T-helper 1 cell treated with Interleukin-12 subunit alpha and Interleukin-12 subunit beta and Interleukin-4 antibody, amounts not matched to agents 30 ng/mL and 1 ng/mL, for 36 hours (primary cell): ENCODE results near the gene ACBD5. TPM values are rescaled to one million over a fixed set of nuclear protein-coding genes. Genes with fewer than 3 reads are reported as not detected.
"Not testable (repeated sequence)": the region's sequence is repeated elsewhere in the genome, so short reads cannot be mapped to it uniquely, and the experiment has no call there.

Experiments used
- intact Hi-C: fragments of 100-400 bp; cut with micrococcal nuclease; formaldehyde crosslinking; loops from one replicate; pipeline ENCODE4 v1.15.1; 2024
- total RNA-seq: library from RNA; stranded (reverse); gene quantifications from 2 replicates; pipeline ENCODE4 v1.2.3, GENCODE V29; 2022

Gene ACBD5, protein sequence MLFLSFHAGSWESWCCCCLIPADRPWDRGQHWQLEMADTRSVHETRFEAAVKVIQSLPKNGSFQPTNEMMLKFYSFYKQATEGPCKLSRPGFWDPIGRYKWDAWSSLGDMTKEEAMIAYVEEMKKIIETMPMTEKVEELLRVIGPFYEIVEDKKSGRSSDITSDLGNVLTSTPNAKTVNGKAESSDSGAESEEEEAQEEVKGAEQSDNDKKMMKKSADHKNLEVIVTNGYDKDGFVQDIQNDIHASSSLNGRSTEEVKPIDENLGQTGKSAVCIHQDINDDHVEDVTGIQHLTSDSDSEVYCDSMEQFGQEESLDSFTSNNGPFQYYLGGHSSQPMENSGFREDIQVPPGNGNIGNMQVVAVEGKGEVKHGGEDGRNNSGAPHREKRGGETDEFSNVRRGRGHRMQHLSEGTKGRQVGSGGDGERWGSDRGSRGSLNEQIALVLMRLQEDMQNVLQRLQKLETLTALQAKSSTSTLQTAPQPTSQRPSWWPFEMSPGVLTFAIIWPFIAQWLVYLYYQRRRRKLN
- 18.0 and 18.2 TPM in 2 replicates for total RNA-seq

DNA sequence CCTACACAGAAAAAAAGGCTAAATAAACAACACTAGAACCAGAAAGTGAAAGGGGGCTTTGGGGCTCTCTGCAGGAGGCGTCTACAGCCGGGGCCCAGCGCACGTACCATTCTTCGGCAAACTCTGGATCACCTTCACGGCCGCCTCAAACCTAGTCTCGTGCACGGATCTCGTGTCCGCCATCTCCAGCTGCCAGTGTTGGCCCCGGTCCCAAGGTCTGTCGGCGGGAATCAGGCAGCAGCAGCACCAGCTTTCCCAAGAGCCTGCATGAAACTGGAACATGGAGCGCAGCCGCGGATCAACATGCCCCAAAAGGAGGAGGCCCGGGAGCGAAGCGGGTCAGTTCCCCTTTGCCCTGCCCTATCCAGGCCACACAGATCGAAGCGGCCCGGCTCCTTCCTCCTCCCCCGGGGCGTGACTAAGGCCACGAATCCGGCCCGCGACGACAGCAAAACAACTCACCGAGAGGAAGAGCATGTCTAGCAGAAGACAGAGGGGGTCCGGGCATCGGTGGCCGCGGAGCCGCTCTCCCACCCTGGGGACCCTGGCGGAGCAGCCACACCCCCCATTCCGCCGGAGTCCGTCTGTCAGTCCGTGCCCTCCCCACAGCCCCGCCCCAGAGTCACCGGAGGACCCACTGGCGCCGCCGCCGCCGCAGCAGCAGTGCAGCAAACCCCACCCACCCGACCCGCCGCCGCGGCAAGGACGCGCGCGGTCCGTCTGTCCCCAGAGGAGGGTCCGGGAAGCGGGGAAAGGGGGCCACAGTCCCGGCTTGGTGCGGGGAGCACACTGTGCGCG, at the start of gene ACBD5:
Gene ACBD5, minus strand, starts transcription at position 586 of the 798 bp plus-strand sequence. Its CDS starts 109 bp downstream, at position 477.
- intact Hi-C loops, result loop anchor here (1.0 to 5.0 kb wide), 13 partner anchors 16 to 1292 kb away; partner anchors contain the start of gene WAC

DNA sequence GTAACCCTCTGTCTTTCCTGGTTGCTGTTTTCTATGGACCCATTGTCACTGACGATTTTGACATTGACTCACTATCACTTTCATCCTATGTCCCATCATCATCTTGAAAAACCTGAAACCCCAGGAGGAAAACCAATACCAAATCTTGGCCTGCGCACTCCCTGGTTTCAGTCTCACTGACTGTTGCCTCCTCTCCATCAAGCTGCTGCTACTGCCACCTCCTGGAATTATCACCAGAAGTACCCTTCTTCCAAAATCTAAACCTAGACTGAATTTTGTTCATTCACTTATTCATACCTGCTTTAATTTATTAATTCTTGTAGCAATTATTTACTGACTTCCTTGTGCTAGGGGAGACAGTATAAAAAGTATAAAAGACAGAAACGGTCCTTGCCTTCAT, 44.5 kb upstream of the ACBD5 start:
- intact Hi-C loops, result loop anchor here (1.0 to 5.0 kb wide), 5 partner anchors 33 to 950 kb away; partner anchors contain the start of gene ACBD5

DNA sequence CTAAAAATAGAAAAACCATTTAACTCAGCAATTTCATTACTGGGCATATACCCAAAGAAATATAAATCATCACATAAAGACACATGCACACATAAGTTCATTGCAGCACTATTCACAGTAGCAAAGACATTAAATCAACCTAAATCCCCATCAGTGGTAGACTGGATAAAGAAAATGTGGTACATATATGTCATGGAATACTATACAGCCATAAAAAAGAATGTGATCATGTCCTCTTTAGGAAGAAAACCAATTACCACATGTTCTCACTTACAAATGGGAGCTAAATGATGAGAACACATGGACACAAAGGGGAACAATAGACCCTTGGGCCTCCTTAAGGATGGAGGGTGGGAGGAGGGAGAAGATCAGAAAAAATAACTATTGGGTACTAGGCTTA, 36.0 kb upstream of the ACBD5 start:
- intact Hi-C loops, result no loop called here

DNA sequence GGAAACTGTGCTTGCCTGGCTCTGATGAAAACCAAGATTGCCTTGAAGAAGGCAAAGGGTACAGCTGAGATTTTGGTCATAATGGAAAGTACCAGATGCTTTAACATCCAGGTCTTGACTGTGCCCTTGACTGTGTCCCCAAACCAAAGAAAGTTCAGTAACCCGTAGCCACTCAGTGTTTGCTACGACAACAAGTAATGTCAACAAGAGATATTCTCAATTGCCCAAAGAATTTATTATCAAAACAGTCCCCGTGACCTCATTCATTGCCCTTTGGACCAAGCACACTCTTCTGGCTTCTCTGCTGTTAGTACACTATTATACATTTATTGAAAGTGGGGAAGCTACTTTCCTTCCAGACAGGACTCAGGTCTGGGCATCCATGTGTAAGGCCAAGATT, 25.4 kb upstream of the ACBD5 start:
- intact Hi-C loops, result not testable (repeated sequence)

DNA sequence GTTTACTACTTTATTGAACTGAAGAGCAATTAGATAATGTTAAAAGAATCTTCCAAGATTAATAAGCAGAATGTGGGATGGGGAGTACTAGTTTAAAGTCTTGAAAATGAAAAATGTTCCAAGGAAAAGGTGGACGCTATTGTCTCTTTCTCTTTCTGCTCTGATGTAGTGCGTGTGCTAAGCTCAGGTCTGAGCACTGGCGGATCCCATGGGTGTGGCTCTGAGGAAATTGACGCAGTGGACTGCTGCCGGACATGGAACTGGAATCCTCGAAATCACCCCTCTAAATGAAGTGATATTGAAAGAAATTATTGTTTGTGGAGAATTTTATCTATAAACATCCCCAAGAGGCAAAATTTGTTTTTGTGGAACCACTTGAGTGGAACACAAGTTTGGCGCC, 22.2 kb upstream of the ACBD5 start:
- intact Hi-C loops, result not testable (repeated sequence)

DNA sequence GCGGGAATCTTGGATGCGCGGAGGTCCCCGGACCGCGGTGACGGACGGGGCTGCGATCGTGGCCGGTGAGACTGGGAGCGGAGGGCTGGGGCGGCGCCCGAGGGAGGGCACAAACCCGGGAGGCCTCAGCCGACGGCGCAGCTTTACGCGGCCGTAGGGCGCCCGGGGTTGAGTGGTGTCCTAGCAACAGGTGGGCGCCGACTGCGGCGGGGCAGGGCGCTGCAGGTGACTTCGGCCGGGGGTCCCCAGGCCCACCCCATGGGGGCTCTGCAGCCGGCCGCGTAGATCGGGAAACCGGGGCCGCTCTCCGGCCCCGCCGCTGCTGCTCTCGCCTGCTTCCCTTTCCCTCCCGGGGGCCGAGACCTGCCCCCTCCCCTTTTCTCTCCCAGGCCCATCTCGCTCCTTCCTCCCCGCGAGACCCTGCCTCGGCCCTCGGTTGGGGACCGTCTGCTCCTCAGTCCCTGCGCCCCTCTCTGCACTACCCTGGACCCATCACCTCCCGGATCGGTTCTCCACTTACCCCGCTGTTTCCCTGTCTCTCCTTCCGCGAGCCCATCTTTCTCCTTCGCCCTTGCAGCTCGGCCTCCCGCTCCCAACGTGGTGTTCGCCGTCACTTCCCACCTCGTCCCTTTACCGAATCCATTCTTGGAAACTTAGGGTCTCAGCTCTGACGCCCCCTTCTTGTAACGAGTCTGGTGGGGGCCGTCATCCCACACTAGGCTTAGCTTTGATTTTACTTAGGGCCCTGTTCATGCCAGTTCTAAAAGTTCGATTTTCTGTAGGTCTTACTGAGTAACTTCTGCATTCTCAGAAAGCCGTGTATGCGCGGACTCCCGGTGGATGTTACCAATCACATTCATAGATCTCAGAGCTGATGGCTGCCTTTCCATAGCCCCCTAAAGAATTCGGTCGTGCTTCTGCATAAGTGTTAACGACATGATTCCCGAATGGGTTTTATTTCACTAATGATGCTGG, 18.5 kb upstream of the ACBD5 start:
- intact Hi-C loops, result loop anchor here (5.0 kb wide), 1 partner anchor 483 kb away; no protein-coding TSS in a partner anchor

DNA sequence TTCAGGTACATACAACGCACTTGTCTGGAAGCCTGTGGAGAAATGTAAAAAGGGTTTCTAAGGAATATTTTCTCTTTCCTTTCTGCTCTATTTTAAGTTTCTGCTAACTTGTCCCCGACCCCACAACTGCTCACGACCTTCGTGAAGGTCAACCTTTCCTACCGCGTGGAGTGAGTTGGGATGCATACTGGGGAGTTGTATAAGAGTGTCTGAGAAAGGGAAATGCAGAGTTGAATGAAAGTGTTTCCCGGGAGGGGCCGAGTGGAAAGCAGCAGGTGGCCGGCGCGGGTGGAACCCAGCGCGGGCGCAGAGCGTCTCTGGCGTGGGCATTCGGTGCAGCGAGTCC, 17.9 kb upstream of the ACBD5 start:
- intact Hi-C loops, result loop anchor here (5.0 kb wide), 1 partner anchor 484 kb away; no protein-coding TSS in a partner anchor

DNA sequence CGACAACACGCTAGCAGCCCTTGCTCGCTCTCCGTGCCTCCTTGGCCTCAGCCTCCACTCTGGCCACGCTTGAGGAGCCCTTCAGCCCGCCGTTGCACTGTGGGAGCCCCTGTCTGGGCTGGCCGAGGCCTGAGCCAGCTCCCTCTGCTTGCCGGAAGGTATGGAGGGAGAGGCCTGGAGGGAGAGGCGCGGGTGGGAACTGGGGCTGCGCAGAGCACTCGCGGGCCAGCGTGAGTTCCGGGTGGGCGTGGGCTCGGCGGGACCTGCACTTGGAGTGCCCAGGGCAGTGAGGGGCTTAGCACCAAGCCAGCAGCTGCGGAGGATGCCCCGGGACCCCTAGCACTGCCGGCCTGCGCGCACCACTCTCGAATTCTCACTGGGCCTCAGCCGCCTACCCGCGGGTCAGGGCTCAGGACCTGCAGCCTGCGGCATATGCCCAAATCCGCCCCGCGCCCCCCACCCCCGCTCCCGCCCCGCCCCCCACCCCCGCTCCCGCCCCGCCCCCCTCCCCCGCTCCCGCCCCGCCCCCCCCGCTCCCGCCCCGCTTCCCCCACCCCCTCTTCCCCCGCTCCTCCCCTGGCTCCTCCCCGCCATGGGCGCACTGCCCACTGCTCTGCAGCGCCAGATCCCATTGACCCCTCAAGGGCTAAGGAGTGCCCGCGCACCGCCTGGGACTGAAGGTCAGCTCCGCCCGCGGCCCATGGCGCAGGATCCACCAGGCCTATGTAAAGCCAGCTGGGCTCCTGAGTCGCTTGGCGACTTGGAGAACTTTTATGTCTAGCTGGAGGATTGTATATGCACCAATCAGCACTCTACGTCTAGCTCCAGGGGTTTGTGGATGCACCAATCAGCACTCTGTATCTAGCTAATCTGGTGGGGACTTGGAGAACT, 15.9 kb upstream of the ACBD5 start:
- intact Hi-C loops, result loop anchor here (2.0 to 5.0 kb wide), 2 partner anchors 14 to 486 kb away; no protein-coding TSS in a partner anchor

DNA sequence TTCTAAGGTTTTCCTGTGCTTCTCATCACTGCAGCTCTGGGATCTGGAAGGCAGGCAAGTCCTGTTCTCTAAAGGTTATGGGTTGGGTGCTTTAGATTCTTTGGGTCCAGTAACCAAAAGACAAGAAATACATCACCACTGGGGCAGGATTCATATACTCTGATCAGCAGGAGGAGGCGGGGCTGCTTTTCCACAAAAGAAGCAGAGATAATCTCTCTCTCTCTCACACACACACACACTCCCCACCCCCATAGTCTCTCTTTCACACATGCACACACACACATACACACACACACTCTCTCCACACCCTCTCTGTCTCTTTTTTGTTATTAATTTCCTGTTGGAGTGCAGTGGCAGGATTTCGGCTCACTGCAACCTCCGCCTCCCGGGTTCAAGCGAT, 13.0 kb upstream of the ACBD5 start:
- intact Hi-C loops, result no loop called here

DNA sequence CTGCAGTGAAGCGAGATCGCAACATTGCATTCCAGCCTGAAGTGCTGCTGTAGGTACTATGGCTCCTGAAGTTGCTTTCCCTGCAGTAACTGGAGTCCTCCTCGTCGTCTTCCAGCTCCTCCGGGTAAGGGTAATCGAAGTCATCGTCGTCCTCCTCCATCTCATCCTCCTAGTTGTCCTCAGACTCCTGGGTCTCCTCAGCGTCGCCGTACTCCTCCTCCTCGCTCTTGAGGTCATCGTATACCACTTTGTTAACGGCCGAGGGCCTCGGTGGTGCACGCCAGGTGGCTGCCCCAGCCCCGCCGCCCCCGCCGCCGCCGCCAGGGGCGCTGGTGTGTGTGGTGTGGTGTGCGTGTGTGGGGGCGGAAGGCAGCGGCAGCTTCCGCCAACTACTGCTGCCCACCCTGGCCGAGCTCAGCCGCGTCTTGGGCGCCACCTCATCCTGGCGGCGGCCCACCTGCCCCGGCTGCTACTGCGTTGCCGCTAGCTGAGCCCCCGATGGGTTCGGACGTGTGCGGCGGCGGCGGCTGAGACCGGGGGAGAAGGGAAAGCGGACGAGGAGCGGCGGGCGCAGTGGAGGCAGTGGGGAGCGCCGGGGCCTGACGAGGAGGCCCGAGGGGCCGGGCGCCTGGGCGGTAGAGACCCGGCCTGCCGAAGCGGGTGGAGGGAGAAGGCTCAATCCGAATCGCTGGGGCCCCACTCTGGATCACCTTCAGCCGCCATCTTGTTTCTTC, 11.8 kb upstream of the ACBD5 start:
- intact Hi-C loops, result loop anchor here (1.0 kb wide), 3 partner anchors 9 to 108 kb away; no protein-coding TSS in a partner anchor

DNA sequence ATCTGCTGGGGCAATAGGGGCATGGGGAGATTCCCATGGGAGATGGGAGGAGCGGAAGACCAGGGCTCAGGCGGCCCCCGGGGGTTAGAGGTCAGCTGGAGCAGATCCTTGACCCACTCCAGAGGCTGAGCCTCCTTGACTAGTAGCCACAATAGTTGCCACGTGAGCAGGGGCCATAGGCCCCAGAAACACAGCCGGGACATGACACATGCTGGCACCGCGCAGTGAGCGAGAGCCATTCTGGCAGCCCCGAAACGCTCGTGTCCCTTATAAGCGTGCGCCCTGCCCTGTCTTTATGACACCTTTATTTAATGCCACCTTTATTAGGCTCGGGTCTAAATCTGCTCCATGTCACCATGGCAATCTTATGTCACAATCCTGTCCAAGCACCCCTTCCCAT, 11.0 kb upstream of the ACBD5 start:
- intact Hi-C loops, result no loop called here

DNA sequence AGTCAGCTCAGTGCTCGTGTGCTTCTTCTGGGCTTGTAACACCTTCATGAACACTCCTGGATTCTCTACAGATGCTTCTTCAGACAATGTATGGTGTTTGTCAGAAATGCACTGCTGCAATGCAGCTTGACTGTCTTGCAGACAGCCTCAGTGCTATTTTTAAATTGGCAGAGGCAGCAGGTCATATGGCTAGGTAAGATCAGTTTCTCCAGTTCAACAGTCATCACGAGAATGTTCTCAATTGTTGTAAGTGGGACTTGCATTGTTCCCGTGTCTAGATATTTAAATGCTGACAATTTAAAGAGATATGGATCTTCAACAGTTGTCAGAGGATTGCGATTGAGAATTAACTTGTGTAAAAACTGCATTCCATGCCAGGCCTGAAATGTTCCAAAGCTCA, 7.6 kb upstream of the ACBD5 start:
- intact Hi-C loops, result no loop called here

DNA sequence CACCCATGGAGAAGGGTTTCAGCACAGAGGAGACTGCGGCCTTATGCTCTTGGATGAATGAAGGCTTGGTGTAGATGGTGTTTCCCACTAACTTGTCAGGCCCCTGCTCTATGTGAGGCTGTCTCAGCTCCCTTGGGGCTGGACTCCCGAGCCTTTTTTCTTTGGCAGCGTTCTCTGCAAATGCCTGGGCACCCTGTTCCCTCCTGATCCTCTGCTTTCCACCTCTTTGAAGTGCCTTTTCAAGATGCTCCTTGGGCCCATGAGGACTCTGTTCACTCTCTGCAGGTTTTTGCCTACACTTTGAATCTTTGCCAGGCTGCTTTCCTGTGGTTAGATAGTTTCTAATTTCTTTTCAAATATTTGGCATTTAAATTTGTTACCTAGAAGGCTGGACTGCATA, 6.8 kb upstream of the ACBD5 start:
- intact Hi-C loops, result no loop called here

DNA sequence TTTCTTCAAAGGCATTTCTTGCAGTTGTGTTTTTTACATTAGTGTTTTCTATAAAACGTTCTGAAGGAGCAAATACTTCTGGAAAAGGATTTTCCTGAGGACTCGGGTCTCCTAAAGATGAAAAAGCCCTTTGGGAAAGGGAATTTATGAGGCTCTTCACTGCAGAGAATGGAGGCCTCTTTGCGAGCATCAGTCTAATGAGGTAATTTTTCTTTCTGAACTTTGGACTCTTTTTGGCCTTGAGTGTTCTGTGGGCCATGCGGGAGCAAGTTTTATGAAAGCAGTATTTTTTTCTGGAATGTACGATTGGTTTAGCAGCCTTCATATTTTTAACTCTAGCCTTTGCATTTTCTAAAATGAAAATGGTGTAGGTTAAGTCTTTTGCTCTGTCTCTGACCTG, 6.4 kb upstream of the ACBD5 start:
- intact Hi-C loops, result no loop called here

DNA sequence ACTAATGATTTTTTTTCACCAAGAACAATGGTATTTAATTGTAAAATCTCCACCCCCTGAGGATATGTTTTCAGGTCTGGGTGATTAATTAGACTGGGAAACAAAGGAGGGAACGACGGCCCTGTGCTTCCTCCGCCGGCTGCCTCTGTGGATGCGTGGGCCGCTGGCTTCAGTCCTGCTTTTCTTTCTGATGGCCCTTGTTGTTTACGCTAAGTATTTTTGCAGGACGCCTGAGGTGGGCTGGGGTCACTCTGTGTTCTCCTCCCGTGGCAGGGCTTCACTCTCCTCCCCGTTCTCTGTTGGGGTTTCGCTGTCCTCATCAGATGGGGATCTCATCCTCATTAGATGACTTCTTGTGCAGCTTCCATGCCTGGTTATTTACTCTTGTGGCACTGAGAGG, 5.2 kb upstream of the ACBD5 start:
- intact Hi-C loops, result no loop called here

DNA sequence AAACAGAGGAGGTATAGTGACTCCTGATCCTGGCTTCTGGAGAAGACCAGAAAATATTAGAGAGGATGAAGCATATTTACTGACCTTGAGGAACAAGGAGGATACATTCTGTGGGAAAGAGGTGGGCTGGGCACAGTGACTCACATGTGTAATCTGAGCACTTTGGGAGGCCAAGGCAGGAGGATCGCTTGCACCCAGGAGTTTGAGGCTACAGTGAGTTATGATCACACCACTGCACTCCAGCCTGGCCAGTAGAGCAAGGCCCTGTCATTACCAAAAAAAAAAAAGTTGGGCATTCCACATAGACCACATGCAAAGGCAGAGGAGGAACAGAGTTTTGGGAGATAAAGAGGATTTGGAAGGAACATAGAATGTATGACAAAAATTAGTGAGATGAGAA, 4.4 kb upstream of the ACBD5 start:
- intact Hi-C loops, result loop anchor here (5.0 kb wide), 9 partner anchors 42 to 1287 kb away; partner anchors contain the start of gene WAC

DNA sequence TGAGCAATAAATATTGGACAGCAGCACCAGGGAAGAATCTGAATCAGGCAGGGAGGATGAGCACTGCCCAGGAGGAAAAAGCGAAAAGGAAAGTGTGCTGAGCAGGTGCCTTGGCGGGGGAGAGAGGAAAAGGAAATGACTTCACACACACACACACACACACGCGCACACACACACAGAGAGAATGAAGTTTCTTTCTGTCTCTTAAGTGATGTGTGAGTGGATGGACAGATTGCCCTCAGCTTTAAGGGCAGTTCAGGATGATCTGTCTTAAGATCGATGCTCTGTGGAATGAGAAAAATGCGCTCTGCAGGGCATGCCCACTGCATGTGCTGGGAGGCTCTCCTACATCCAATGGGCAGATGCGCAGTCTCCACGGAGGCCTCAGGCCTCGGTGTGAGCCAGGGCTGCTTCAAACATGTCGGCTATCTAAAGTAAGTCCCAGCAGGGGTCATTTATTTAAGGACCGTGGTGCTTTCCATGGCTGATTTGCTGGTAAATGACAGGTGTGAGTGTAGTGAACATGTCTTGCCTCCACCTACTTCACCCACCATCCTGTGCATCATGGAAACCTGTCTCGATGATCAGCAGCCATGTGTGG, 2.5 kb upstream of the ACBD5 start:
- intact Hi-C loops, result loop anchor here (1.0 to 5.0 kb wide), 16 partner anchors 9 to 1289 kb away; partner anchors contain the start of genes MPP7, PDSS1, RAB18 and WAC

DNA sequence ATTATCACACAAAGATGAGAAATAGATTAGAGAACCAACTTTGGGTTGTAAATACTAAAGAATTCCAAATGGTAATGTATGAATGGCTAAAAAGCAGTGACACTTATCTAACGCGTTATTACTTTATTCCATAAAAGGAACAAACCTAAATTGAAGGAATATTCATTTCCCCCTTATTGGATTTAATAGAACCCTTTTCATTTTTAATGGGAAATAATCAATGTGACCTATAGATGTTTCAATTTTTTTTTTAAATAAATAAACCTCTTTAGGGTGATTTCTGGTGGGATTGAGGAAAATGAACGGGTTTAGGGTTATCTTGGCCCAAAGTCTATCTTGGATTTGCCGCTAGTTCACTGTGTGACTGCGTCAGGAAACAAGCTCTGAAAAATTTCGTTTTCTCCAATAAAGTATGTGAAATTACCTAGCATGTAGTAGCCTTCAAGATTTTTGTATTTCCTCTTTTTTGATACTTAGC, 1.9 kb upstream of the ACBD5 start:
- intact Hi-C loops, result loop anchor here (1.0 to 5.0 kb wide), 15 partner anchors 14 to 1290 kb away; partner anchors contain the start of genes MPP7, PDSS1, RAB18 and WAC
